ENCODE data around the gene IL1RAPL1. TPM values are rescaled to one million over a fixed set of nuclear protein-coding genes. Genes with fewer than 3 reads are reported as not detected.

IL1RAPL1 gene
- total RNA-seq, 2 donors from 2014 or later, result 0.54 TPM; not detected in 1

GRCh38 chrX:29721152-29721551 is 1133.9 kb downstream of the IL1RAPL1 start:
- Histone ChIP-seq H3K27me3 (replicated peaks; ENCODE audit: insufficient read depth) (no peaks in the 10 kb centered on the region), H3K4me1 (ENCODE audit: control insufficient read depth in 1 of 2, low read depth in 2 of 2) (no peaks in the 10 kb centered on the region), H3K9me3 (no peaks in the 10 kb centered on the region), H3K4me3 (no peak overlapping the region), H3K36me3 (no peaks in the 10 kb centered on the region), H3K27ac (no peak overlapping the region)
- TF ChIP-seq CTCF (IDR thresholded peaks at IDR 0.05), result no peak
- ATAC-seq (ENCODE audit: insufficient number of reproducible peaks, low FRiP score, low read depth), result no peak
- no peak for DNase-seq (ENCODE audit: low spot score)

GRCh38 chrX:29724316-29724715 is 1137.1 kb downstream of the IL1RAPL1 start:
- DNase-seq (ENCODE audit: low spot score) (no peak), ATAC-seq (ENCODE audit: insufficient number of reproducible peaks, low FRiP score, low read depth) (no peak)
- no peaks in the 10 kb centered on the region for H3K9me3 ChIP-seq
- no peaks in the 10 kb centered on the region for H3K4me1 ChIP-seq (ENCODE audit: control insufficient read depth in 1 of 2, low read depth in 2 of 2)
- H3K36me3 ChIP-seq, result no peaks in the 10 kb centered on the region
- TF ChIP-seq CTCF (IDR thresholded peaks at IDR 0.05), result no peak
- H3K27me3 ChIP-seq (replicated peaks; ENCODE audit: insufficient read depth), result no peaks in the 10 kb centered on the region
- no peak overlapping the region for H3K4me3 ChIP-seq
- no peak overlapping the region for H3K27ac ChIP-seq

- Histone ChIP-seq H3K36me3 (no peaks in the 10 kb centered on the region), H3K4me1 (ENCODE audit: control insufficient read depth in 1 of 2, low read depth in 2 of 2) (no peaks in the 10 kb centered on the region), H3K9me3 (no peaks in the 10 kb centered on the region), H3K4me3 (no peak overlapping the region), H3K27ac (no peak overlapping the region), H3K27me3 (replicated peaks; ENCODE audit: insufficient read depth) (no peaks in the 10 kb centered on the region)
- no peak for TF ChIP-seq CTCF (IDR thresholded peaks at IDR 0.05)
- ATAC-seq (ENCODE audit: insufficient number of reproducible peaks, low FRiP score, low read depth), result no peak
- no peak for DNase-seq (ENCODE audit: low spot score)
Observed at GRCh38 chrX:29726811-29727210, 1139.6 kb downstream of the IL1RAPL1 start.

- no peak for TF ChIP-seq CTCF (IDR thresholded peaks at IDR 0.05)
- H3K27me3 ChIP-seq (replicated peaks; ENCODE audit: insufficient read depth), result no peaks in the 10 kb centered on the region
- H3K4me1 ChIP-seq (ENCODE audit: control insufficient read depth in 1 of 2, low read depth in 2 of 2), result no peaks in the 10 kb centered on the region
- H3K27ac ChIP-seq, result no peak overlapping the region
- no peak overlapping the region for H3K4me3 ChIP-seq
- ATAC-seq (ENCODE audit: insufficient number of reproducible peaks, low FRiP score, low read depth), result no peak
- H3K9me3 ChIP-seq, result no peaks in the 10 kb centered on the region
- H3K36me3 ChIP-seq, result no peaks in the 10 kb centered on the region
- no peak for DNase-seq (ENCODE audit: low spot score)
Observed at GRCh38 chrX:29728639-29729038, 1141.4 kb downstream of the IL1RAPL1 start.

- no peak overlapping the region for H3K4me3 ChIP-seq
- H3K4me1 ChIP-seq (ENCODE audit: control insufficient read depth in 1 of 2, low read depth in 2 of 2), result no peaks in the 10 kb centered on the region
- H3K9me3 ChIP-seq, result no peaks in the 10 kb centered on the region
- no peak overlapping the region for H3K27ac ChIP-seq
- ATAC-seq (ENCODE audit: insufficient number of reproducible peaks, low FRiP score, low read depth) (no peak), DNase-seq (ENCODE audit: low spot score) (no peak)
- H3K27me3 ChIP-seq (replicated peaks; ENCODE audit: insufficient read depth), result no peaks in the 10 kb centered on the region
- no peak for TF ChIP-seq CTCF (IDR thresholded peaks at IDR 0.05)
- H3K36me3 ChIP-seq, result no peaks in the 10 kb centered on the region
Observed at GRCh38 chrX:29744966-29745365, 1157.7 kb downstream of the IL1RAPL1 start.

Measured in thoracic aorta (tissue), 2 donors.